Epithelial cell of prostate (primary cell): ENCODE data around the gene SLC66A3.
"Not testable (repeated sequence)": the region's sequence is repeated elsewhere in the genome, so short reads cannot be mapped to it uniquely, and the experiment has no call there.

ENCODE experiments used
- DNase-seq: peaks from one replicate; pipeline ENCODE4 v3.0.0-alpha.2; 2011; ENCODE audit warnings: low read depth, low spot score
- H3K27ac ChIP-seq: fragments of 450-650 bp; 2 replicates; pipeline ENCODE4 v1.5.1; 2017; ENCODE audit warnings: mild to moderate bottlenecking

The SLC66A3 gene

DNA sequence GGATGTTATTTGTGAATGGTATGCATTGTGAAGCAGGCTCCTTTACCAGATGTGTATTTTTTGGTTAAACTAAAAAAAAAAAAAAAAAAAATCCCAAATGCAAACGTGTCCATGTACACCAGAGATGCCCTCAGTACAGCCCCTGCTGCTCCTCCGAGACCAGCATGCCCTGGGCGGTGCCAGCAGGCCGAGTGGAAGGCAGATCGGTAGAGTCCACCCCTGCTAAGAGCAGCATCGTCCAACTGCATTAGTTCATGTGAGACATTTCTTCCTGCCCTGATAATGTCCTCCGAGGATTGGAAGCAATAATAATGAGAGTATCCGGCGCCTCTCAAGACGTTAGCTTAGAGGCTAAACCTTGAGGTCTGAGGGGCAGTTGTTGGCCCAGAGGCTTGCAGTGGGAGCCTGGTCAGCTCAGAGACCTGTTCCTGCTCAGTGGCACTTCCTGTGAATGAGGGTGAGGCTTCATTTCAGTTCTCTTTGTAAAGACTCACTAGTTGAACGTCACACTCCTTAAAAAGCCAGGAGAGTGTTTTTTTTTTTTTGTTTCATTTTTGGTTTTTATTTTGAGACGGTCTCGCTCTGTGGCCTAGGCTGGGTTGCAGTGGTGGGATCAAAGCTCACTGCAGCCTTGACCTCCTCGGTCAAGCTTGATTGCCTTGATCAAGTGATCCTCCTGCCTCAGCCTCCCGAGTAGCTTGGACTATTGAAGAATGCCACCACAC is 5.6 kb downstream of the SLC66A3 start:
- H3K27ac ChIP-seq: no peak overlapping the region
- no peak for DNase-seq

DNA sequence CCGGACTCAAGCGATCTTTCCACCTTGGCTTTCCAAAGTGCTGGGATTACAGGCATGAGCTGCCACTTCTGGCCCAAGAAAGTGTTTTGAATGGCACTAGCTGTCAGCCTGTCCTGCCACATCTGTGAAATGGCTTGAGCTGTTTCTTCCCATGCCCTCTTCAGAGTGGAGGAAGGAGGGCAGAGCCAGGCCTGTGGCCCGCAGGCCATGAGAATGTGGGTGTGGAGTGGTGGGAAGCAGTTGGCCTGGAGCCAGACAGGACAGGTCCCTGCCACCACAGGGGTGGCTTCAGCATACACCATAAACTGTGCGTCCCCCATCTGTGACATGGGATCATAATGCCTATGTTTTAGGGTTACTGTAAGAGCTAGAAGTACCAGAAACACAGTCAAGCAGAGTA is 6.5 kb downstream of the SLC66A3 start:
- no peak overlapping the region for H3K27ac ChIP-seq
- no peak for DNase-seq

DNA sequence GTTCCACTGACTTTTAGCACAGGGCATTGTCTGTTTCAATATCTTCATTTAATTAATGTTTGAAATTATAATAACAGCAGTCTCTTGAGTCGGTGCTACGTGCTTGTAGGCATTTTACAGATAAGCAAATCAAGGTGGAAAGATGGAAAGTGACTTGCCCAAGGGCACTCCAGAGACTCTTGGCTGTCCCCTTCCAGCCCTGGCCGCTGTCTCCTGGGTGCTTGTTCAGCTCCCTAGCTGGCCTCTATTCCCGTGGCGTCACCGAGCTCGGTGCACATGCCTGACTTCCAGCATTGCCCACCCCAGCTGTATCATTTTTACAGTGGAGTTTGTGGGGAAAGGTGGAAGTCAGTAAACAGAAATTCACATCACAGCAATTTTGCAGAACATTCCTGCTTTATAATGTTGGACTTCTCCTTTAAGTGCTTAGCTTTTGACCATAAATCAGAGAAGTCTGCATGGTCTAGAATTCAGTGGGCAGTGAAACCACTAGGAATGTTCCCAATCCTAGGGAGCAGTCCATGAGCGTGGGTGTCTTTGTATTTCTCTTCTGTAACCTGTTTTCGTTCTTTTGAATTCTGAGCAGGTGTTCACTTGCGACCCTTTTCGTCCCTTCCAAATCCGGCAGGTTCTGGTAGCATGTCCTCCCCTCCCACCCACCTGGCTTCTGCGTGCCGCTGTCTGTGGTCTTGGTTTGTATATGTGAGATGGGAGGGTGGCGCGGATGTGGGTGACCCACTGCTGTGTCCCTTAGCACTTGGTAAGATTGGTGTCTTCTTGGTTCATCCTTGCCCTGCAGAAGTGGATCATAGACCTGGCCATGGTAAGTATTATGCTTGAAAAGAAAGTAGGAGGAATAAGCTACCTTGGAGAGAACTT is 8.4 kb downstream of the SLC66A3 start:
- no peak for DNase-seq
- no peak overlapping the region for H3K27ac ChIP-seq

GRCh38 chr2:11165046-11165445 is 9.8 kb downstream of the SLC66A3 start:
- H3K27ac ChIP-seq, DNase-seq: not testable (repeated sequence)

- no peak overlapping the region for H3K27ac ChIP-seq
- DNase-seq: no peak
Observed at GRCh38 chr2:11166476-11166875, 11.2 kb downstream of the SLC66A3 start.

DNA sequence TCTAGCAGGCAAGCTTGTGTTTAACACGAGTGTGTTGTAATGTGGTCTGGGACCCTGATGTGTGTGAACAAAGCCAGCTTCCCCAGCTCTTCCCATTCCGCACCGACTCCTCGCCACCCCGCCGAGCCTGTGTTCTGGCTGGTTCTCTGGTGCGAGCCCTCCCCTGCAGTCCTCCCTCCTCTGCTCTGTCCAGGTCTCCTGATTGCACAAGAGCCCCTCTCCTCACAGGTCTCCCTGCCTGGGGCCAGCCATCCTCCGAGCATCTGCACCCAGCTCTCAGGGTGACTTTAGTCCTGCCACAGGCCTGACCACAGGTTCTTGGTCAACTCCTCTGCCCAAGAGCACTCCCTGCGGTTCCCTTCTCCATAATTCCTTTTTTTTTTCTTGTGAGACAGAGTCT is 13.2 kb downstream of the SLC66A3 start:
- H3K27ac ChIP-seq: no peak overlapping the region
- DNase-seq: no peak

- no peak for DNase-seq
- H3K27ac ChIP-seq: no peak overlapping the region
Observed at GRCh38 chr2:11169333-11169732, 14.1 kb downstream of the SLC66A3 start.

DNA sequence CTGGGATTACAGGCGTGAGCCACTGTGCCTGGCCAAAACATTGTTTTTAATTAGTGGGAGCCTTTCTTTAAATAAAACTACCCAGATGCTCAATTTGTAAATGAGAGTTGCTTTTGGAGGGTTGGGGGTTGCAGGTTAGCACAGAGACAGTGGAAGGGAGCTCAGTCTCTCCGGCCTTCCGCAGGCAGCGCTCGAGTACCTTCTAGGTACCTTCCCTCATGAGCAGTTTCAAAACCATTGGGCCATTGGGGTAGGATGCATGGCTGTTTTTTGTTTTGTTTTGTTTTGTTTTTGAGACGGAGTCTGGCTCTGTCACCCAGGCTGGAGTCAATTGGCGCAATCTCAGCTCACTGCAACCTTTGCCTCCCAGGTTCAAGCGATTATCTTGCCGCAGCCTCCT is 19.0 kb downstream of the SLC66A3 start:
- DNase-seq: no peak
- H3K27ac ChIP-seq: no peak overlapping the region

- H3K27ac ChIP-seq: no peak overlapping the region
- no peak for DNase-seq
Observed at GRCh38 chr2:11175293-11175795, 20.1 kb downstream of the SLC66A3 start.

DNA sequence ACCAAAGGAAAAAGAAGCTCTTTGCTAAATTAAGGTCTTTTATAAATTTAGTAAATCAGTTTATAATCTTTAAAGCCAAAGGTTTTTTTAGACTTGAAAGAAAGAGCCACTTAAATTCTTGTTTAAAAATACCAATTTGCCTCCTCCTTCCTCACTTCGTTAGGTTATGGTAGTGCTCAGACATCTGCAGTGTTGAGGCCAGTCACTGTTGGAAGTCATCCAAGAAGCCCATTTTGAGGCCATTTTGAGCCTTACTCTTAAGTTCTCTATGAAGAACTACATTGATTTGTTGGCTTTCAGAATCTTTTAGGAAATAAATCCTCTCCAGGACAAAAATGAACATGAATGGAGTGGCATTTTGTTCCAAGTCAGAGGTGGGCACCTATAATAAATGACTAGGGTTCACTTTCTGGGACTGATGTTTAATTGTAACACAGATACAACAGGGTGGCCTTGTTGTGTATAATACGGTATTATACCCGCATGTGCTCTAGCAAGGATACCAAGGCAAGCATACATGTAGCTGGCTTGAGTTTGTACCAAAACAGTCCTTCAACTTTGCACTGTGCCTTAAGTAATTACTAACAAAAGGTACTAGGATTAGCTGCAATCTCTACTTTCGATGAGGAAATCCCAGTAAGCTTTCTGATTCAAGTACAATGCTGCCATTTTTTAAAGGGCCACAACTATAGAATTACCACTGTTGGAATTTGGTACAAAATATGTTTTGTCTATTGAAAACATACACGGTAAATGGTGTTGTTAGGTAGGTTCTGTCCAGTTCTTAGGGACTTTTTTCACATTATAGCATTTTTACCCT is 22.8 kb downstream of the SLC66A3 start:
- H3K27ac ChIP-seq: no peak overlapping the region
- DNase-seq: no peak

- DNase-seq: no peak
- no peak overlapping the region for H3K27ac ChIP-seq
Observed at GRCh38 chr2:11179196-11179595, 23.9 kb downstream of the SLC66A3 start.

DNA sequence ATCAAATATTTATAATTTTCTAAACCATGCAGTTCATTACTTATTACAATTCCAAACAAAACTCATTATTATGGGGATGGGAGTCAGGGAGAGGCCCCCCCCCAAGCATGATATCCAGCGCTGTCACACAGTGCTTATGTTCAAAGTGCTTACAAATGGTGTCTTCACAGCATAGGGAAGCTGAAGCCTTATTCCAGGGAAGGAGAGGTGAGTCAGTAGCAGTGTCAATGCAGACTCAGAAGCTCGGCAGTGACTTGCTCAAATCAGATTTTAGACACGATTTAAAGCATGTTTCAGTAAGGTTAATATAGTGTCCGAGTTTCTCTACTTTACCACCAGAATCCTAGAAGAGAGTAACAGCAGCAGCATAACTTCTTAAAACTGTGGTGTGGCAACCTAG is 24.6 kb downstream of the SLC66A3 start:
- H3K27ac ChIP-seq: no peak overlapping the region
- DNase-seq: no peak

- DNase-seq: no peak
- H3K27ac ChIP-seq: no peak overlapping the region
Observed at GRCh38 chr2:11180653-11181052, 25.4 kb downstream of the SLC66A3 start.

GRCh38 chr2:11182951-11183350 is 27.7 kb downstream of the SLC66A3 start:
- H3K27ac ChIP-seq: no peak overlapping the region
- no peak for DNase-seq

- H3K27ac ChIP-seq: no peak overlapping the region
- DNase-seq: no peak
Observed at GRCh38 chr2:11186145-11186544, 30.9 kb downstream of the SLC66A3 start.

- DNase-seq: no peak
- H3K27ac ChIP-seq: peak overlapping the region; percentile 30
Observed at GRCh38 chr2:11187083-11187619, 31.9 kb downstream of the SLC66A3 start.

DNA sequence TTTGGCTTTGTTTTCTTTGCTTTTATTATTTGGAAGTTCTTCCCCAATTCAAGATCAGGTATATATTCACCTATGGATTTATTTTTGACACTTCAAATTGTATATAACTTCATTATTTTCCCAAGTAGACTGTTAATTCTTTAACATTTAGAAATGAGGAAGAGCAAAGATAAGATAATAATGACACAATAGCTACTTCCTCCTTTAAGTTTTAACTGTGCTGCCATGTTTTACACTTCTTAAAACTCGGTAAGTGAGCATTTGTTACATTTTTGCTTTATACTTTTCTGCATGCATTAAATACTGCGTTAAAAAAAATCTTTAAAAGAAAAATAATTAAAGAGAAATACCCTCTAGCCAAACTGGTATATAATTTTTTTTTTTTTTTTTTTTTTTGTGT is 32.5 kb downstream of the SLC66A3 start:
- DNase-seq: no peak
- H3K27ac ChIP-seq: peak overlapping the region; percentile 30

- no peak overlapping the region for H3K27ac ChIP-seq
- no peak for DNase-seq
Observed at GRCh38 chr2:11196246-11196645, 41.0 kb downstream of the SLC66A3 start.

GRCh38 chr2:11200651-11201050 is 45.4 kb downstream of the SLC66A3 start:
- no peak for DNase-seq
- H3K27ac ChIP-seq: no peak overlapping the region

- no peak for DNase-seq
- no peak overlapping the region for H3K27ac ChIP-seq
Observed at GRCh38 chr2:11201969-11202368, 46.7 kb downstream of the SLC66A3 start.
